SKM-1 treated with dmso at 0.1 percent for 144 hours (cell line): ENCODE data around the gene USP31.

ENCODE experiments used
- DNase-seq: peaks from one replicate; lab custom pipeline; 2025; ENCODE audit not compliant: unreplicated experiment; lab: John Stamatoyannopoulos, UW

The USP31 gene

DNA sequence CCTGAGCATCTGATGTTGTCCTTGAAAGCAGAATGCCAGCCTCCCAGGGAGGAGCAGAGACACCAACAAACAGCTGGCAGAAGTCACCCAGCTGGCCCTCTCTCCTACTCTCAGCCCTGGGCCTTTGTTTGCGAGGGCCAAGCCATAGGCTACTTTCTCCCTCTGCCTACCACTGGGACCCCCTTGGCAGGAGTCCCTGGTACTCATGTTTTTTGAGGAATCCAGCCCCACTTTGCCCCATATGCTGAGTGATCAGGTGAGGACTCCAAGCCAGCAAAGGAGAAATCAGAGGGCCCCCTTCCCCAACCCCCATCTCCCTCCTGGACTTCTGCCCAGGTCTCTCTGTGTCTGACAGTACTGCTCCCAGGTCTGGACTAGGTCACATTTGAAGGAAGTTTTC lies 121.9 kb downstream of the USP31 start:
- no peak for DNase-seq

DNA sequence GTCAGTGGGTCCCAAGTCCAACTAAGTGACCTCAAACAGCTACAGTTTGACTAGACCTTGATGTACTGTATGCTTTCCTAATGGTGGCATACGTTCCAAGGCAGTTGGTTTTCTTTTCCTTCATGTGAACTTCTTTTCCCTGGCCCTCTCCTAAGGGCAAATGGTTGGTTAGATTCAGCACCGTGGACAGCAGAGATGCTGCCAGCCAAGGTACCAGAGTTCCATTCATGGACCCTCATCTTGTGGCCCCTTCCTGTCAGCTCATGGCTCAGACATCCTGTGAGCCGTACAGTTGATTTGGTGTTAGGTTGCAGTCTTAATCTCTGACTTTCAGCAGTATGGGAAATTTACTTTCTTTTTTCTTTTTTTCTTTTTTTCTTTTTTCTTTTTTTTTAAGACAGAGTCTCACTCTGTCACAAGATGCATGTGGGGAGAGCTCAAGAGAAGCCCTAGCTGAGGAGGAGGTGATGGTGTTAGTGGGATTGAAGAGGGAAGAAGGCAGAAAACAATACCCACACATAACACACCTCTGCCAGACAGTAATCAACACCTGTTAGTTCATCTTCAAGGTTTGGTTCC lies 122.4 kb downstream of the USP31 start:
- DNase-seq: no peak

DNA sequence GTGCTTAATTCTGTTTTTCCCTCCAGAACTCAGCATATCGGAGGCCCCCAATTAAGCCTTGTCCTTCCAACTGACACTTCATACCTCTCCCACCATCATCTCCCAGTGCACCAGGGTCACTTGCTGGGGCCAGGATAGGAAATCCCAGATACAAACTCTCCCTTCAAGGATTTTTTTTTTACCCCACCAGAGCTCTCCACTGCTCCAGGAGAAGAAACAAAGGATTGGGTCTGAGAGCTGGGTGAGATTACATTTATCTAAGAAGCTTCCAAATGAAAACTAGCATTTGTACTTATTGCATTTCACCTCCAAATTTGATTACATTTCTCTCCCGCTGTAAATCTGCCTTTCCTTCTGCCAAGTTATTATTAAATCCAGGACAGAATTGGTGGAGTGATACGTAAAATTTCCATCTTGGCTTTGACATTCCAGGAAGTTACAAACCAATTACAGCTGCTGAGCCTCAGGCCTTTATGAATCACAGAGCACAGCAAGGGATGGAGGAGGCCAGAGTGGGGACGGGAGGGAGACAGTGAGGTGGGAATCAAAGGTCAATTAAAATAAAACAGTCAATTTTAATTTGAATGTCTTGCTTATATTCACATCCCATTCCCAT lies 123.5 kb downstream of the USP31 start:
- no peak for DNase-seq

DNA sequence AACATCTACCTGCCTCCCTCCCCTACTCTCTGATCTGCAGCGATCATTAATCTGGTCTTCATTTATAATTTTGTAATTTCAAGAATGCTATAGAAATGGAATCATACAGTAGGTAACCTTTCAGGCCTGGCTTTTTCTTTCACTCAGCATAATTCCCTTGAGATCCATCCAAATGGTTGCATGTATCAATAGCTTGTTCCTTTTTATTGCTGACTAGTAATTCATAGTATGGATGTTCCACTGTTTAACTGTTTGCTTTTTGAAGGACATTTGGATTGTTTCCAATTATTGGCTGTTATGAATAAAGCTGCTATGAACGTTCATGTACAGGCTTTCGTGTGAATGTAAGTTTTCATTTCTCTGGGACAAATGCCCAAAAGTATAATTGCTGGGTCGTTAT lies 125.2 kb downstream of the USP31 start:
- DNase-seq: no peak

DNA sequence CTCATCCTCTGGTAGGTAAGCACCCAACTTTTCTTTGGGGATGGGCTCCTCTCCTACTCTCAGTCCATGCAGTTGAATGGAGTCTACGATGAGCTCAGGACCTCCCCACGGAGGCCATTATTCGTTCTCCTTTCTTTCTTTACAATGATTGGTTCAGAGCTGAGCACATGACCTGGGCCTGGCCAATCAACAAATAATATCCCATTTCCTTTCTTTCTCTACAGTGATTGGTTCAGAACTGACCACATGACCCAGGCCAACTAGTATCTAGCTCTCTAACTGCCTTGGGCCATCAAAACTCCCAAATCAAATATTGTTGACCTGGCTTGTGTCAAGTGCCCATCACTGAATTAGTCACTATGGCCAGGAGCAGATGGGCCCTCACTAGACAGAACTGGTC lies 129.2 kb downstream of the USP31 start:
- DNase-seq: no peak

DNA sequence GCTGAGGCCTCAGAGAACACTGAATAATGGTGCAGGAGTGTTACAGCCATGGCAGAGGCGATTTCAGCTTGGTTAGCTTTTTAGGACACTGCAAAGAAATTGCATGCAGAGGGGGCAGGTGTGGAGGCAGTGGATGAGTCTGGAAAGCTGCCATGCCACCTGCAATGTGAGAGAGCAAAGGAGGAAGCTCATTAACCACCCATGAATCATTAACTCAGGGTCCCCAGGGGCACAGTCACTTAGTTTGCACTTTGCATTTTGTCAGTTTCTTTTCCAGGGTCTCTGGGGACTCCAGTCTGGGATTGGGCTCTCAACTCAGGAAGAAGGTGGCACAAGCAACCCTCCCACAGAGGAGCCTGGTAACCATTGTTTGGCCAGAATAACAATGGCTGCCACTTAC lies 132.9 kb downstream of the USP31 start:
- DNase-seq: no peak

DNA sequence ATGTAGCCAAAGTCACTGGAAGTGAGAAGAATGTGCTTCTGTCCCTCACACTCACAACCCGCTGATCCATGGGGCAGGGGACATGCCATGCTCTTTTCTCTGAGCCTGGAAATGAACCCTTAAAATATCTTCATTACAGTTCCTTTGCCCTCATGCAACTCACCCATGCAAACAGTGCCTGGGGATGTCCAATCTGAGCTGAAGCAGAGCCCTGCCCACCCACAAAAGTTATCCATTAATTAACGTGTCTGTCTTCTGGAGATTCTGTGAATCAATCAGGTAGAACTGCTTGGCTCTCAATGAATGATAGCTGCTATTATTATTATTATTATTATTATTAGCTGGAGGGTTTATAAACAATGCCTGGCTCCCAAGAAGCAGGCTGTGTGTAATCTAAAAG lies 133.7 kb downstream of the USP31 start:
- DNase-seq: no peak

DNA sequence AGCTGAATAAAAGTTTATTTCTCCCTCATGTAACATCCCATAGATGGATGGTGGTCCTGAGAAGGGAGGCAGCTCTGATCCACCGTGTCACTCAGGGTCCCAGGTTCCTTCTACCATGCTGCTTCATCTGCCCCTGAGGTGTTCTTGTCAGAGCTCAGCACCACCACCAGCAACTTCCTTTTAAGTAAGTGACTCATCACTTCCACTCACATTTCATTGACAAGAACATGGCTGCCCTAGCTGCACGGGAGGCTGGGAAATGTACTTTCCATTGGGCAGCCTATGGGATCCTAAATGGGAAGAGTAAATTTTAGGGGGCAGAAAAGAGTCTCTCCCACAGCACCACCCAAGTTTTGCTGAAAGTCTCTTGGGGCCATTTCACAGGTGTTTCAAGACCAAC lies 134.7 kb downstream of the USP31 start:
- no peak for DNase-seq
